Islet precursor cell (in vitro differentiated cells): ENCODE data around the gene HSD17B11.
"Not testable (repeated sequence)": the region's sequence is repeated elsewhere in the genome, so short reads cannot be mapped to it uniquely, and the experiment has no call there.

Source experiments
- DNase-seq: peaks from one replicate; pipeline ENCODE4 v3.0.0-alpha.2; 2018

HSD17B11 gene, protein sequence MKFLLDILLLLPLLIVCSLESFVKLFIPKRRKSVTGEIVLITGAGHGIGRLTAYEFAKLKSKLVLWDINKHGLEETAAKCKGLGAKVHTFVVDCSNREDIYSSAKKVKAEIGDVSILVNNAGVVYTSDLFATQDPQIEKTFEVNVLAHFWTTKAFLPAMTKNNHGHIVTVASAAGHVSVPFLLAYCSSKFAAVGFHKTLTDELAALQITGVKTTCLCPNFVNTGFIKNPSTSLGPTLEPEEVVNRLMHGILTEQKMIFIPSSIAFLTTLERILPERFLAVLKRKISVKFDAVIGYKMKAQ

DNA sequence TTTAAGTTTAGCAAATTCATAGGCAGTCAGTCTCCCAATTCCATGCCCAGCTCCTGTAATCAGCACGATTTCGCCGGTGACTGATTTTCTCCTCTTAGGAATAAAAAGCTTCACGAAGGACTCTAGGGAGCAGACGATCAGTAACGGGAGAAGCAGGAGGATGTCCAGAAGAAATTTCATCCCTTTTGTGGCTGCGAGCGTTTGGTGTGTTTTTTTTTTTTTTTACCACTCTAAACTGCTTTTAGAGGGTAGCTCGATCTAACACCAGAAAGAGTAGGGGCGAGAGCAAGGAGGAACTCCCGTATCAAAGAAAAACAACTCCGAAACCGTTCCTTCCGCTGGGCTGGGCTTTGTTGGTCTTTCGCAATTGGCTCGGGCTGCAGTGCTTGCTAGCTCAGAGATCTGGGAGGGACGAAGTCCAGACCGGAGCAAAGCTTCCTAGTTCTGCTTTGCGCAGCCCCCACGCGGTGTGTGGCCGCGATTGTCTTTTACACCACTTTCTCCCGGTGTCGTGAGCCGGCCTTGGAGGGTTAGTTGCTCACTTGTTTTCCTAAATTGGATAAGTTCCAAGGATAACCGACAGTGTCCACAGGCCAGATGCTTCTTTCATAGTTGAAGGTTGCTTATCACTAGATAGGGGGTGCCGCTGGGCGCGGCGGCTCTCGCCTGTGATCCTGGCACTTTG lies at the start of gene HSD17B11:
TSS of gene HSD17B11 (minus strand) at position 298 of the 685 bp plus-strand sequence. CDS start at position 180, 118 bp downstream.
- DNase-seq = peak; percentile 95

DNA sequence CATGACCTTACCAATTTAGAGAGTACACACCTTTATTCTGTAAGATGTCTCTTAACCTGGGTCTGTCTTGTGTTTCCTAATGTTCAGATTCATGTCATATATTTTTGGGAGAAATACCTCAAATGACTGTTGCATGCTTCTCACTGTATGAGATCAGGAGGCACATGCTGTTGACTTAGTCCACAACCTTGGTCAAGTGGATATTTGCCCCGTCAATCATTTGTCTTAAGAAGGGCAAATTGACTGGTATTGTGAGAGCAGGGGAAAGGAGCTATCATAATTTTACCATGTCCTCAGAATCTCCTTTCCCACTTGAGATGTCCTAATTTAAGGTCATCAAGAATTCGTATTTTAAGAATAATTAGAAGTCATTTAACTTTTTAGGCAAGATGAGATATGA lies 42.4 kb upstream of the HSD17B11 start:
- DNase-seq = no peak

DNA sequence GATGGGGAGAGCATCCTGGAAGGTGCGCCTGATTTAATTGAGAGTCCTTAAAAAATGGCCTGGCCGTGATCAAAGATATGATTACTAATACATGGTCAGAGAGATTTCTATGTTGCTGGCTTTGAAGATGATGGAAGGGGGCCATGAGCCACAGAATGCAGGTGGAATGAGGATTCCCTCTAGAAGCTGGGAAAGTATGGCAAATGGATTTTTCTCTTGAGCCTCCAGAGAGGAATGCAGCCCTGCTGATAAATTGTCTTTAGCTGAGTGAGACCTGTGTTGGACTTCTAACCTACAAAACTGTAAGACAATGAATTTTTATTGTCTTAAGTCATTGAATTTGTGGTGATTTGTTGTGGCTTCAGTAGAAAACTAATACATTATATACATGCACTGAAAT lies 39.0 kb upstream of the HSD17B11 start:
- no peak for DNase-seq

DNA sequence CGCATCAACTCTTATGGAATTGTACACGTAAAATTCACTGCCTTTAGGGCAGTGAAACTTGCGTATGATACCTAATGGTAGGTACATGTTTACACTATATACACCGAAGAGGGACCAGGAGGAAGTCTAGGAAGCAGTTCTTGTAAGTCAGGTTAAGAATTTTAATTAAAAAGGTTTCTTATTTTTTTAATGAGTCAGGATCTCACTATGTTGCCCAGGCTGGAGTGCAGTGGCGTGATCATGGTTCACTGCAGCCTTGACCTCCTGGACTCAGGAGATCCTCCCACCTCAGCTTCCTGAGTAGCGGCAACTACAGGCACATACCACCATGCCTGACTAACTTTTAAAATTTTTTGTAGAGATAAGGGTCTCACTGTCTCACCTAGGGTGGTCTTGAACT lies 38.0 kb upstream of the HSD17B11 start:
- no peak for DNase-seq

DNA sequence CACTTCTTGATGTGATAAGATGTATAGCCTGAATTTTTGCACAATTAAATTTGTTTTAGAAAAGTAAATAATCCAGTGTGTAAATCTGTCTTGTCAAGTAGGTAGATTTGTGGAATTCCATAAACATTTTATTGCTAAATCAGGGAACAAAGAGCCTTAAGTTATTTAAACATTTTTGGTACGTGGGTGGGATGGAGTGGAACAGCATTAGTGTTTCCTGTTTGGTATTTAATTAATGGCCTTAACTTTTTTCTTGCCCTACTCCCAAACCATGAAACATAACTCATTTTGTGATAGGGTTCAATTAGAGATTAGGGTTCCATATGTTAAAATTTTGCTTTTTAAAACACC lies 36.5 kb upstream of the HSD17B11 start:
- DNase-seq = no peak

DNA sequence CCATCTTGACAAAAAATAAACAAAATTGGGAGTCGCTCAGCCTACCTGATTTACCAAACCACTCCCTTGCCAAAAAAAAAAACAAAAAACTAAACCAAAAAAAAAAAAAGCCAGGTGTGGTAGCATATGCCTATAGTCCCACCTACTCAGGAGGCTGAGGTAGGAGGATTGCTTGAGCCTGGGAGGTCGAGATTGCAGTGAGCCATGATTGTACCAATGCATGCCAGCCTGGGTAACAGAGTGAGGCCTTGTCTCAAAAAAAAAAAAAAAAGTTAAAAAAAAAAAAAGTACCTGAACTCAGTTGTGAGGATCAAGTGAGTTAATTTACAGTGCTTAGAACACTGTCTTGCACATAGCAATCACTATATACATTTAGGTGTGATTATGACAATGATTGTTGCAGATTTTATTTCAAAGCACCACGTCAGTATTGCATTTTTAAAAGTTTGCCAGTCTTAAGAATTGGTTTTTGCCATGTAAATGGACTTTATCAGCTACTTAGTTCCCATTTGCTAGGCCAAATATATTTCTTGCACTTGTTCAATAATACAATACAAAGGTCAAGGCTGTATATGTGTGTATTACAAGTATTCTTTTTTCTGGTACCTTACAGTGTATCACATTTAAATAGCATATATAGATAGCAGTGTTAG lies 36.0 kb upstream of the HSD17B11 start:
- no peak for DNase-seq

DNA sequence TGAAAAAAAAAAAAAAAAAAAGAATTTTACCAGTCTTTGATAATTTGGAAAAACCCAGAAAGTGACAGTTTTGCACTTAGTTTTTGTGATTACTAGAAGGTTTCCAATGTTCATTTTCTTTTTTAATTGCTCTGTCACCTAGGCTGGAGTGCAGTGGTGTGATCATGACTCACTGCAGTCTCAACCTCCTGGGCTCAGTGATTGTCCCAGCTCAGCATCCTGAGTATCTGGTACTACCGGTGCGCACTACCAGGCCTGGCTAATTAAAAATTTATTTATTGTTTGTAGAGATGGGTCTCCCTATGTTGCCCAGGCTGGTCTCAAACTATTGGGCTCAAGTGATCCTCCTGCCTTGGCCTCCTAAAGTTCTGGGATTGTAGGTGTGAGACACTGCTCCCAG lies 34.7 kb upstream of the HSD17B11 start:
- no peak for DNase-seq

DNA sequence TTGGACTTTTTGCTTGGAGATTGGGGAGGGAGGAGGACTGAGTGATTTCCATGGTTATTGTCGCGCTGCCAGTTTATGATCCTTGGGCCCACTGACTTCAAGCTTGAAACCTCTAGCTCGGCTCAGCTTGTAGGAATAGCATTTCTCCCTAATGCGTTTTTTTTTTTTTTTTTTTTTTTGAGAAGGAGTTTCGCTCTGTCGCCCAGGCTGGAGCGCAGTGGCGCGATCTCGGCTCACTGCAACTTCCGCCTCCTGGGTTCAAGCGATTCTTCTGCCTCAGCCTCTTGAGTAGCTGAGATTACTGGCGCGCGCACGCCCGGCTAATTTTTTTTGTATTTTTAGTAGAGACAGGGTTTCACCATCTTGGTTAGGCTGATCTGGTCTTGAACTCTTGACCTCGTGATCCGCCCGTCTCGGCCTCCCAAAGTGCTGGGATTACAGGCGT lies 33.1 kb upstream of the HSD17B11 start:
- not testable (repeated sequence) for DNase-seq

DNA sequence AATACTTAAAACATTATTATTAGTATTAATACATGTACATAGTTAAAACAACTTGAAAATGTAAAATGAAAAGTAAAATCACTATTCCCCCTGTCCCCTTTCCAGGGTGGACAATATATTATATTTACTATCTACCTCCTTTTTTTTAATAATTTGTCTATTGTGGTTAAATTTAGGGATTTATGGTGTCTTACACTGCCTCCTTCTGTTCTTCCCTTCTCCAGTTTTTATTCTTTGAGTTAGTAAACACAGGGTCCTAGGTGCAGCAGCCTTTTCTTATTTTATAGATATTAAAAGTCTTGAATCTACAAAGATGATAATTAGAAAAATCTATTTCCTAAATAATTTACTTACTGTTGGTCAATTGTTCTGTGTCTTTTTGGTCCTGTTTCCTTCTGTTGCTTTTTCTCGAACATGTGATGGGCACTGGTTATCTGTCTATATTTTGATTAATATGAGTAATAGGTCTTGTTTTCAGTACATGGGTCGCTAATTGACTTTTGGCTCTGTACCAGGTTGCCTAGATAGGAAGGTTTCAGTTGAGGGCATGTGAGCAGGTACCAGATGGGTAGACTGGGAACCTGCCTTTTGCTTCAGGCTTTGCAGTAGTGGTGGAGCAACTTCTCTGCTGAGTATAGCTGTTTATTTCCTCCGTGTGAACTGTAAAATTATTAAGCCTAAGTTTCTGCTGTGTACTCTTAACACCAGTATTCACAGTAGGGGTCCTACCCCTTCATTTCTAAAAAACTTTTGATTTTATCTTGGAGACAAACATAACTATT lies 32.5 kb upstream of the HSD17B11 start:
- DNase-seq = no peak

DNA sequence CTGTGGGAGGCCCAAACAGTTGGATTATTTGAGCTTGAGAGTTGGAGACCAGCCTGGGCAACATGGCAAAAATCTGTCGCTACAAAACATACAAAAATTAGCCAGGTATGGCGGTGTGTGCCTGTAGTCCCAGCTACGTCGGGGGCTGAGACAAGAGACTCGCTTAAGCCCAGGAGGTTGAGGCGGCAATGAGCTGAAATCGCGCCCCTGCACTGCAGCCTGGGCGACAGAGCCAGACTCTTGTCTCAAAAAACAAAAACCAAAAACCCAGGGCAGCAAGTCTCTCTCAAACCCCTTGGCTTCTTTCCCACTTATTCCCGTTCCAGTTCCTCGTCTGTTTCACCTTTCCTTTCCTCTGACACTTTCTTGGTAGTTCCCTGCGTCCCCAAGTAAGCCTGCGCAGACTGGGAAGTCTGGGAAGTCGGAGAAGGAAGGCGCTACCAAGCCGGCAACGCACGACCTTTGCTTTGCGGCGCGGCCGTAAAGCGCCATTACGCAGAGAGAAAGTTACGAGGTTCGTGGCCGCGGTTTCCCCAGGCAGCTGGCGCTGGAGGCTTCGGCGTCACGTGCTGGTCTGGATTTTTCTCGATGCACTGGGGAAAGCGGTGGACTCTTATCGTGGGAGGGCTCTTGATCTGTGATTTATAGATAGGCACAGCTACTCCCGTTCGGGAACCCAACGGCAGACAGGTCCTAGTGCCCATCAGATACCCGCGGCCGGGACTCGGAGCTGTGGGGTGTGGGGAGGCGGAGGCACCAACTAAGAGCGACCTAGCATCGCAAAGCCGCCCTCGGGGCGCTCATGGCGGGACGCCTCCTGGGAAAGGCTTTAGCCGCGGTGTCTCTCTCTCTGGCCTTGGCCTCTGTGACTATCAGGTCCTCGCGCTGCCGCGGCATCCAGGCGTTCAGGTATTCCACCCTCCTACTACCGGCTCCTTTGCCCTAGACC lies 31.4 kb upstream of the HSD17B11 start, which contains the start of gene NUDT9:
TSS of gene NUDT9 (plus strand) at position 470 of the 949 bp plus-strand sequence. CDS start at position 803, 333 bp downstream.
- DNase-seq = peak; percentile 98

DNA sequence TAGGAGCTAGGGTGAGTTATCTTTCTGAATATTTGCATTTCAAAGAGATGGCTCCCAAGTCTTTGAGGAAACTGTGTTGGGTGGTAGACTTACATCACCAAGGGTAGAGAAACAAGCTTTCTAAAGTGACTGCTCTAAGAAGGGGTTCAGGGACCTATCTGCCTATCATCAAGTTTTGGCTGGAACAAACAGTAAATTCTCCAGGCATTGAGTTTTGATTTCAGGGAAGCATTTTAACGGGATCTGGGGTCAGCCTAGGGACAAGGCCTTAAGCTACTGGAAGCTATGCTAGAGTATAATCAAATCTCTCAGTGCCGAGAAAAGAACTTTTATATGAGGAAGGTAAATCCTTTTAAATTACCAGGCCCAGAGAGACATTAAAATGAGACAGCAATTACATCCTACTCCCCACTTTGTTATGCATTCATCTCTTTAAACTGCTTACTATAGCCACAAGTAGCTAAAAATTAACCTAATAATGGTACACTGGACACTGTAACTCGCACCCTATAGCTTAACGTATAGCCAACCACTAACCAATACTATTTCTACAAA lies 29.4 kb upstream of the HSD17B11 start:
- no peak for DNase-seq

DNA sequence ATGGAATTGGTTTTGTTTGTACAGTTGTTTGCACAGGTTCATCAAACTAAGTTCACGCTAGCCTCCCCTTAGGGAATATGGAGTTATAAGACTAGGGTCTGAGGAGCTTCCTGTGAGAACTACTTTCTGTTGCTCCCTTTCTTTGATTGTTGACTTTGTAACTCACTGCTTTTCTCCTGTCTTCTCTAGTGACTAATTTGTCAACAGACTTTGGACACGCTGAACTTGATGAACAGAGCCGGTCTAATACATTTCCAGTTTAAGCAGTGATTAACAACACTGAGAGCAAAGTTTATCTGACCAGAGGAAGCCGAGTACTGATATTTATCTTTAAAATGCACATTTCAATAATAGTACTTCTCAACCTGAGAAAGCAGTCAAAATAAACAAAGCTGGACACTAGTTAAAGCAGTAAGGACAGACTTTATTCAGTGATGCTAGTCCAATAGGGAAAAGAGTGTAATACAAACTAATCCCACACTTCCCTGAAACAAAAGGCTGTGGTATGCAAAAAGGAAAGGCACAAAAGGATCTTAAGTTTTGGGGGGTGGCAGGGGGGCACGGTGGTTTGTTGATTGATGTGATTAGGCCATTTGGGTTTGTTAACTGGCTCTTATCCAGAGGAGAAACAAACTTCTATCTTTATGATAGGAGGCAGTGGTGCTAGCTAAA lies 28.7 kb upstream of the HSD17B11 start:
- DNase-seq = no peak

DNA sequence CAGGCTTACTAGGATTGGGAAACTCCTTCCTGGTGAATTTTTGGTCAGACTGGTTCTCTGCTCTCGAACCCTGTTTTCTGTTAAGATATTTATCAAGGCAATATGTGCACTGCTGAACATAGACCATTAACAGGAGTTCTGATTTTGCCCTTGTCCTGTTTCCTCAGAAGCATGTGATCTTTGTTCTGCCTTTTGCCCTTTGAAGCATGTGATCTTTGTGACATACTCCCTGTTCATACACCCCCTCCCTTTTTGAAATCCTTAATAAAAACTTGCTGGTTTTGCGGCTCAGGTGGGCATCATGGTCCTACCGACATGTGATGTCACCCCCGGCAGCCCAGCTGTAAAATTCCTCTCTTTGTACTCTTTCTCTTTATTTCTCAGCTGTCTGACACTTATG lies 27.4 kb upstream of the HSD17B11 start:
- DNase-seq = not testable (repeated sequence)

DNA sequence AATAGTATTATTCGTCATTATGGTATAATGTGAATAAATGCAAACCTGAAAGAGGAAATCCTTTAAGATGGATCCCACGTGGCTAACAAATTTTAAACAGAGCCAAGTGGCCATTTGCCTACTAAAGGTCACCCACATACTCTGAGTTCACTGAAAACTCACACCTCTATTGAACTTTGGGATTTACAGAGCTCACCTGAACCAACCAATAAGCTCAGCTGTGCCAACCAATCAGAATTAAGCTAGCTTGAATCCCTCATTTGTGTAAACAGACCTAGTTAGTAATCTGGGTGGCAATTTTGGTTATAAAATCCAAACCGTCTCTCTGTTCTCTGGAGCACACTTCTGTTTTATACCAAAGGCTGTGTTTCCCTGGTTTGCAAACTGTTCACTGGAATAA lies 26.0 kb upstream of the HSD17B11 start:
- no peak for DNase-seq

DNA sequence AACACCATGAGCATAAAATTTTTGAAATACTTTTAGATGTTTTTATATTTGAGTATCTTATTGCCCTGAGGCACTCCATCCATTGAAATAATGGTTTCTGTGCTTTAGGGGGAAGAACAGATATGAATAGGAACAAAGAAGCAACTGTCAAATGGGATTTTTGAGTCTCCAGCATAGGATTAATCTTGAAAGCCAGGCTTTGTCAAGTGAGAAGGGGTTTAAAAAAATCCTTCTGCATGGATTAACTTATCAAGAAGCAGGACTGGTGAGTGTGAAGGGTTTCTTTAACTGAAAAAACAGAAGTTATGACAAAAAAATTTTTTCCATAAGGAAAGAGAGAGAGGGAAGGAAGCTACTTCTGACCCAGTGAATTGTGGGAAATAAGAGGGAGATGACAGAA lies 23.8 kb upstream of the HSD17B11 start:
- no peak for DNase-seq

DNA sequence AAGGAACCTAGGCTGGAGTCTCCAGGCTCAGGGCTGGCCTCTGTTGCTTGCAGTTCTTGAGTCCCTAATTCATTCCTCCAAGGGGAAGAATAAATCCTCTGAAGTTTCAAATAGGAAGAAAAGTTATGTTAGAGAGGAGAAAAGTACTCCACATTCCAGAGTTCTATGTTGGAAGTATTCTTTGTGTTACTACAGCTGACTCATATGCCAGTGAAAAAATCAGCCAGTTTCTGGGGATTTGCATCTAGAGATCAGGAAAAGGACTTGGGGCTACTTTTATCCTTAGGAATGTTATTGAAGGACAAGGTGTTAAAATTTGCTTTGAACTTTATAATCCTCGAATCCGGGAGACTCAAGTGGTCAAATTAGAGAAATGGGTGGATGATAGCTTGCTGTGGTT lies 19.7 kb upstream of the HSD17B11 start:
- no peak for DNase-seq

DNA sequence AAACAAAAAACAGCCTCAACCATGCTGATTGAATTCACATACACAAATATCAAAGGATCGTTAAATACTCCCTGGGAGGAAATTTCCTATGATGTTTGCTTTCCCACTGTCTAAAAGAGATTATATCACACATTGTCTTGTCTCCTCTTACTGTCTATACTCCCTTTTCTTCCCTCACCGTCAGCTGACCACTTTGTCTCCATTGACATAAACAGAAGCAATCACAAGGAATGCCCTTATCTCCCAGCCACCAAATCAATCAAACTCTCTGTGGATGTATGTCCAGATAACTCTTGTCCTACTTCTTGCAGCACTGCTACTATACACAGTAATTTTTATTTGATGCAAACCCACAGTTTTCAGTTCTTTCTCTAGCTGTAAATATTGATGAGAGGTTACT lies 19.2 kb upstream of the HSD17B11 start:
- DNase-seq = no peak

DNA sequence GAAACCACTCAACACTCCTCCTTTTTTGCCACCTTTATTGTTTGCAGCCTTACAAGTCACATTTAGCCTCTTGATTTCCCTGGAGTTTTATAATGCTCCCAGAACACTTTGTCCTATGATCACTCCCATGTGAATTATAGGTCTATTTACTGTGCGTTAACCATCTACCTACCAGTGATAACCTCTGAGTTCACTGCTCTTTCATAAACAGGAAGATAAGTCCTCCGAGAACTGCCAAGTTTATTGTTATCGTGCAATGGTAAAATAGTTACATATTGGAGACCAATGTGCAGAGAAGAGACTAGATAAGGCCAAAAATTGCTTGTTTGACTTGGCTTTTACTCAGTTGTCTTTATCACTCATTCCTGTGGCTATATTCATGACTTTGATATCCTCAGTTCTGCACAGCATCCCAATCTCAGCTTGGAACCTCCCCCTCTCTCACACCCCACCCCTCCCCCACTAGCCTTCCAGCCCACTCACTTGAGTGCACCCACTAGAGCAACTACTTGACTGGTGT lies 18.5 kb upstream of the HSD17B11 start:
- no peak for DNase-seq

DNA sequence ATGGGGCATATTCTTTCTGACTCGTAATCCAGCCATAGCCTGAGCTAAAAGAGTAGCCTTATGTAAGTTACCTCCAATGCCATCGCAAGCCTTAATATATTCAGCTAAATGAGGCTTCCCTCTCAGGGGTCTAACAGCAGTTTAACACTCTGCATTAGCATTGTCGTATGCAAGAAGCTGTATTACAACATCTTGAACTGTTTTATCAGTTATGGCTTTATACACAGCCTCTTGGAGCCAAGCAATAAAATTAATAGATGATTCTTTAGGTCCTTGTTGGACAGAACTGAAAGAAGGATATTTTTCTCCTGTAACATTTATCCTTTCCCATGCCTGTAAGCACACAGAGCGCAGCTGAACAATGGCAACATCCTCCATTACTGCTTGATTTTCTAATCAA lies 15.9 kb upstream of the HSD17B11 start:
- DNase-seq = not testable (repeated sequence)

DNA sequence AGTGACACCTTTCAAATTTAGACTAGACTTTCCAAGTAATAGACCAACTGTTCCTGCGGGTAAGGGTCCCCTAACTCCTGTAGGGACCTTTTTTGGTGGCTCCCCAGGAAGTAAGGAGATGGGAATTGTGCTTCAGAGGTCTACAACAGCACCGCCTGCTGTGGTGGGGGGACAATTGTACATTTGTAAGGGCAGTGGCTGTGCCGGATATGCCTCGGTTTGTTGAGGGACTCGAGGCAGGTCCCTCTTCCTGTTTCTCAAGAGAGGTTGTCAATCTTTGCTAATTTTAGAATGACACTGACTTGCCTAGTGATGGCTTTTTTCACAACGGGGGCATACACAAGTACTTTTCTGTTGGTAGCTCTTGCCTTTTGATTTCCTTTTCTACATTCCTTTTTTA lies 15.5 kb upstream of the HSD17B11 start:
- DNase-seq = no peak
